GM19193 (cell line): ENCODE measurements around the gene GARRE1.
A peak's percentile ranks its signal among the peaks of the same experiment; 100 is the strongest.

ENCODE experiments used
- POLR2A ChIP-seq: IDR thresholded peaks from 4 replicates; pipeline ENCODE4 v1.6.1; 2011; ENCODE audit not compliant: insufficient read depth, insufficient read length; ENCODE audit errors: extremely low read depth

The GARRE1 gene

DNA sequence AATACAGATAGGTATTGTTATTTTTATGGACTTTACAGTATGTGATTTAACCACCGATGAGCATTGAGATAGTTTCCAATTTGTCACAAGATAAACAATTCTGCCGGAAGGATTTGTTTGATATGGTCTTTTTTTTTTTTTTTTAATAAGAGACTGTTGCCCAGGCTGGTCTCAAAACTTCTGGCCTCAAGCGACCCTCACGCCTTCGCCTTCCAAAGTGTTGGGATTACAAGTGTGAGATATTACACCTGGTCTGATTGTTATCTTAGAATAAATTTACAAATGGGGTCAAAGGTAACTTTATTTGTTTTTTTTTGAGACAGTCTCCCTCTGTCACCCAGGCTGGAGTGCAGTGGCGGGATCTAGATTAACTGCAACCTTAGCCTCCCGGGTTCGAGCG lies 1.2 kb downstream of the GARRE1 start:
- TF ChIP-seq POLR2A, result no peak

DNA sequence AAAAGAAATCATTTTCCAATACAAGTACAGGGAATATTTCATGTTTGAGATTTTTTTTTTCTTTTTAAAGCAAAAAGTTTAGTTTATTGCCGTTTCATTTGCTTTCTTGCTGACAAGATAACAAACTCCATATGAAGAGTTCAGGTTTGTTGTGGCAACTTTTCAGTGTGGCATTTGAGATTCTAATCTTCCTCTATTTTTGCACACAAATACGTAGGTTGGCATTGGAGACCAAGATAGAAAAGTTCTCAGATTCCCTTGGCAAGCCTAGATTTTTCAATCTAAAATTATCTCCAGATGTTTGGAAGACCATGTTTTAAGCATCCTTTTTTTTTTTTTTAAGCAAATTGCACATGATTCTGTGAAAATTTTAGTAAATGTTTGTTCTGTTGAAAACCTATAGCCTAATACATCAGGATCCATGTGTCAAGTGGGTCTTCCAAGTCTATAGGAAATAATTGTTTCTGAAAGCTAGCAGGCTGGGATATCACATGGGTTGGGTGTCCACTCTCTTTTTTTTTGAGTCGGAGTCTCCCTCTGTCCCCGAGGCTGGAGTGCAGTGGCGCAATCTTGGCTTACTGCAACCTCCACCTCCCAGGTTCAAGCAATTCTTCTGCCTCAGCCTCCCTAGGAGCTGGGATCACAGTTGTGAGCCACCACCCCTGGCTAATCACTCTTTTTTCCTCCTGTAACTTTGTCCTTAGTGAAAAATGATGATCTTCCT lies 2.6 kb downstream of the GARRE1 start:
- no peak for TF ChIP-seq POLR2A

DNA sequence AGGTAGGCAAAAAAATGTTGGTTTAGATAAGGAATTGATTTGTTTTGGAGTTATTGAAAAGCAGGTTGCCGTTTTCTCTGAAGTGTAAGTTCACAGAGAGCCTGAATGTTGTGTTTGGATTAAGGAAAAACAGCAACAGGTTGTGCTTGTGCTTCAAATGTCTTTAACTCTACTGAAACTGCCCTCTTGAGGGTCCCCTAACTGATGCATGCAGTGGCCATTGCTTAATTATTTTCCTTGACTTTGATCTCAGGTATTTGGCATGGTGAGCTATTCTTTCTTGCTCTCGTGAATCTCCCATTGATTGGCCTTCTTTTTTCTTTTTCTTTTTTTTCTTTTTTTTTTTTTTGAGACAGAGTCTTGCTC lies 3.2 kb downstream of the GARRE1 start:
- TF ChIP-seq POLR2A, result no peak

DNA sequence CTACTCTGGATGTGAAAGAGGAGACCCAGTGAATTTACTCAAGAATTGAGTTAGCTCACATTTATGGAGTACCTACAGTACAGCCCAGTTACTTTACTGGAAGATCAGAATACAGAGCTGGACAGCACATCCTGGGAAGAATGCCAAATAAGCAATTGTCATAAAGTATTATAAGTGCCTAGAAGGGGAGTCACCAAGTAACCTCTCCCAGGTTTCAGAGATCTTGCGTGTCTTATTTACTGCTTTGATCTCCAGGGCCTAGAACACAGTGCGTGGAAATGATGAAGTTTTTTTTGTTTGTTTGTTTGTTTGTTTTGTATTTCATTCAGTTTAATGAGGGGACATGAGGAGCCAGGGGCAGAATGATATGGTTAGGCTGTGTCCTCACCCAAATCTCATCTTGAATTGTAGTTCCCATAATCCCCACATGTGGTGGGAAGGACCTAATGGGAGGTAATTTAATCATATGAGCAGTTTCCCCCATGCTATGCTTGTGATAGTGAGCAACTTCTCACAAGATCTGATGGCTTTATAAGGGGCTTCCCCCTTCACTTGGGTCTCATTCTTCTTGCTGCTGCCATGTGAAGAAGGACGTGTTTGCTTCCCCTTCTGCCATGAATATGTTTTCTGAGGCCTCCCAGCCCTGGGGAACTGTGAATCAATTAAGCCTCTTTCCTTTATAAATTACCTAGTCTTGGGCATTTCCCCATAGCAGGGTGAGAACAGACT lies 5.2 kb downstream of the GARRE1 start:
- no peak for TF ChIP-seq POLR2A

DNA sequence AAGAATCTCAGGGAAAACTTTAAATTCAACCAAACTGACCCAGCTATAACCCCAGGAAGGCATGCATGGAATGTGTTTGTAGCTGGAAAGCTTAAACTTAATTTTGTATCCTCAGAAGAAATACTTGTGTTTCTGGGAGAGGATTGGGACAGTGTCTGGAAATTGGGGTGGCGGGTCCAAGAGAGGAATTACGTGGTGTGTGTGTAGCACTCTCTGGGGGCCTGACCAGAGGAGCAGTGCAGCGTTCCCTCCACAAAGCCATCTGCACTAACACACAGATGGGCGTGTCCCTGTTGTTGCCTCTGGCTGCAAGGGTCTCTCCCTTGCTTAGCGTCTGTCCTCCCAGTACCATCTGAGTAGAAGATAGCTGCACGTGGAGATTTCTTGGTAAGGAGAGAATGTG lies 6.4 kb downstream of the GARRE1 start:
- TF ChIP-seq POLR2A, result no peak

DNA sequence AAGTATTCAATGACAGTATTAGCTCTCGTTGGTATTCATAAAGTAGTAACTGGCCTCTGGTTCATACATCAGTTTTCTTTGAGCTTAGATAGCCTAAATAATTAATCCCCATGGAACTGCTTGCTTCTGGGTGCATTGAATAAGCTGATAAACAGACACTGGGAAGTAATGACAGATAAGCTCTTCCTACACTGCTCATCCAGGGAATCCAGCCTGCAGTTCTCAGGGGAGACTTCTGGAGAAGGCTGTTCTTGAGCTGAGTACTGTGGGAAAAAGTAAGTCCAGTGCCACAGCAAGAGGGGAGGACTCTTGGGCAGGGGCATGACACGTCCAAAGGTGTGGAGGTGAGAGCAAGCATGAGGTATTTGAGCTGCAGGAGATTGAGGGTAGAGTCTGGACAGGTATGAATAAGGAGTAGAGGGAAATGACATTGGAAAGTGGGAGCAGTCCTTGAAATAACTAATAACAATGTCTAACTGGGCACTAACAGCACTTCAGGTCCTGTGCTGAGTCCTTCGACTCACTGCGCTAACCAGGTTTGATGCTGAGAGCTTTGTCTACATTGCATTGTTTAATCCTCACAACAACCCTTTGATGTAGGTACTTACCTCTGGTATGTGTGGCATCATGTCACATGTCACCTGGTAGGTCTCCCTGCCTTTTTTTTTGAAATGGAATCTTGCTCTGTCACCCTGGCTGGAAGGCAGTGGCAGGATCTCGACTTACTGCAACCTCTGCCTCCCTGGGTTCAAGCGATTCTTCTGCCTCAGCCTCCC lies 7.2 kb downstream of the GARRE1 start:
- no peak for TF ChIP-seq POLR2A

DNA sequence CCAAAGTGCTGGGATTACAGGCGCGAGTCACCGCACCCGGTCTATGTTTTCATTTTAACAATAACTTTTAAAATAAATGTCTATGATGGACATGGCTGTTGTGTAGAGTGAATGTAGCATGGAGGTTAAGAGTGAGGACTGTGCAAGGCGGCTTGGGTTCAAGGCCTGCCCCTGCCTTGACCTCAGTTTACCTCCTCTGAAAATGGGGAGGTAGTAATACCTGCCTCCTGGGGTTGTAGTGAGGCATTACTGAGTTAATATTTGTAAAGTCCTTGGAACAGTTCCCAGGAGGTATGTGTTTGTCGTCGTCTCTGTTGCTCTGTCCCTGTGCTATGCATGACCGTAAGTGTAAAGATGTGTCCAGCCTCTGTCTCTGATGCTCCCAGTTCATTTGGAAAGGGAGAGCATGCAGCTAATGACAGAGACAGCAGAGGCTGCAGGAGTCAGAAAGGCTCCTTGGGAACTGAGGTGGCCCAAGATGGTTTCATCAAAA lies 9.4 kb downstream of the GARRE1 start:
- TF ChIP-seq POLR2A, result no peak

DNA sequence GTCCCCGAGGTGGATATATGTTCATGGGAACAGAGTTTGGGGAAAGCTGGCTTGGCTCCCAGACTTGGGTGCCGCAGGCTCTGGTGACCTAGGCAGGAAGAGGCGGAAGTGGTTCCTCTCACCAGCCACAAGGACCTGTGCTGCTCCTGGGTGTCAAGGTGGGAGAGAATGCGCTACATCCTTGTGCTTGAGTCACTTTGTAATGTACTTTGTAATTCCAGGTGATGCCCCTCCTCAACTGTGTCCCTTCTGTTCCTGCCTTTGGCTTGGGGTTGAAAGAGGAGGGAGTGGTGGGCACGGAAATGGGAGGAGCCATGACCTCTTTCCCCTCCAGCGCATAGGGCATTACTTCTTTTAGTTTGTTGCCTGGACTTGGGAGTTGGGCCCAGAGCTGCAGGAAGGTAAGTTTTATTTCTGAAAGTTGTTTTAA lies 10.9 kb downstream of the GARRE1 start:
- no peak for TF ChIP-seq POLR2A

DNA sequence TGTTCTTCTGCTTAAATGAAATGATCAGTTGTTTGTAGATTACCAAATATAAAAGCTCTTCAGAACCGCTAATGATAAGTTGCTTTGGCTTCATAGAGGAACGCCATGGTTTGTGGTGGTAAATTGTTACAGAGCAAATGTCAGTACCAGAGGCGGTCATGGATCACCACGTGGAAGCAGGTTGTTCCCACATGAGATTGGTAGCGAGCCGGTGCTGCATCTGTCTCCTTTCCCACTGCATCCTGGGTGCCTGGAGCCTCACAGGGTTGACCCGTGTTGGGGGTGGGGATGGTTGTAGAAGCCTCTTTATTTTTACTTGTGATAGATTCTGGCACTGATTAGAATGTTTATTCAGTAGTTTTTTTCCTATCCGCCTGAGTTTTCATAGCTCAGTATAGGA lies 14.7 kb downstream of the GARRE1 start:
- no peak for TF ChIP-seq POLR2A

DNA sequence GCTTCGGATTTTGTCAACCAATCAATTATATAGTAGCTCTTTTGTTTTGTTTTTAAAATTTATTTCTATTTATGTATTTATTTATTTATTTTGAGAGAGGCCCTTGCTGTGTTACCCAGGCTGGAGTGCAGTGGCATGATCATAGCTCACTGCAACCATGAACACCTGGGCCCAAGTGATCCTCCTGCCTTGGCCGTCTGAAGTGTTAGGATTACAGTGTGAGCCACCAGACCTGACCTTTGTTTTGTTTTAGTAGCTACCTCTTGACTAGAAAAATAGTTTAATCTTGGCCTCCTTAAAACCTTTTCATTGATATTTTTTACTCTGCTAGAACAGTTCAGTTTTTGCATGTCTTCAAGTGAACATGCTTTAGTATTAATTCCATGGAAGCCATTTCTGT lies 15.1 kb downstream of the GARRE1 start:
- TF ChIP-seq POLR2A, result no peak

DNA sequence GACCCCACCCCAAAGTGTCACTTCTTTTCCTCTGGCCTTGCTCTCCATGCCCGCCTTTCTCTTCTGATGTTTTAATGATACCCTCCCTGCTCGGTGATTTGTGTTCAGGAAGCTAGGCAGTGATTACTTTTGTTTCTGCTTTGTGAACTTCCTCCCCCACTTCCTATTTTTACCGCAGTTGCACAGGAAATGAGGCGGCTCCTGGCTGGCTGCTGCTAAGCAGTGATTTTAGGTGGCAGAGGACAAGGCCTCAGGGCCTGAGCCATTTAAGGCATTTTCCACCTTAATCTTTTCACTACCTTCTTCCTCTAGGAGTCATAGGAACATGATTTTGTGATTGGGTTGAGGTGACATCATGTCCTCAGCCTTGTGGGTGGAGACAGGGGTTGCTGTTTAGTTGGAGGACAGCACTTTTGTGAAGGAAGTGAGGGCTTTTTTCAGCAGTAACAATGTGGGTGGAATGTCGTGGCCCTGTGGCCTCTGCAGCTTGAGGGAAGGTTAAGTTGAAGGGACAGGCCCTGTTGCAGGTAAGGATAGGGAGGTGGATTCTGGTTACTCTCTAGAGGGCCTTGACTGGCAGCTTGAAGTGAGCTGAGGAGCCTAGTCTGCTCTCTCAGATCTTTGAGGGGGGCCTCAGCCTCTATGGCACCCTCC lies 15.7 kb downstream of the GARRE1 start:
- TF ChIP-seq POLR2A, result peak; percentile 21

DNA sequence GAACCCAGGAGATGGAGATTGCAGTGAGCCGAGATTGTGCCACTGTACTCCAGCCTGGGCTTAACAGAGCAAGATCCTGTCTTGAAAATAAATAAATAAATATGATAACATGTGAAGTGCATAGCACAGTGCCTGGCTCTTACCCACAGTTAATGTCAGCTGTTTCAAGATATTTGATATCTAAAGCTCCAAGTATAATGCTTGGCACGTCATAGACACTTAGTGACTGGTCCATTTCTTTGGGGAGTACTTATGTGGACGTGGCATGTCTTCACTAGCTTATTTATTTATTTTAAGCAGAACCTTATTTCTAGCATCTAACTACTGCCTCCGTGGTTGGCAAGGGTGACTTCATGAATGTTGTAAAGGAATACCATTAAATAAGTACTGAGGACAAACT lies 18.8 kb downstream of the GARRE1 start:
- TF ChIP-seq POLR2A, result no peak

DNA sequence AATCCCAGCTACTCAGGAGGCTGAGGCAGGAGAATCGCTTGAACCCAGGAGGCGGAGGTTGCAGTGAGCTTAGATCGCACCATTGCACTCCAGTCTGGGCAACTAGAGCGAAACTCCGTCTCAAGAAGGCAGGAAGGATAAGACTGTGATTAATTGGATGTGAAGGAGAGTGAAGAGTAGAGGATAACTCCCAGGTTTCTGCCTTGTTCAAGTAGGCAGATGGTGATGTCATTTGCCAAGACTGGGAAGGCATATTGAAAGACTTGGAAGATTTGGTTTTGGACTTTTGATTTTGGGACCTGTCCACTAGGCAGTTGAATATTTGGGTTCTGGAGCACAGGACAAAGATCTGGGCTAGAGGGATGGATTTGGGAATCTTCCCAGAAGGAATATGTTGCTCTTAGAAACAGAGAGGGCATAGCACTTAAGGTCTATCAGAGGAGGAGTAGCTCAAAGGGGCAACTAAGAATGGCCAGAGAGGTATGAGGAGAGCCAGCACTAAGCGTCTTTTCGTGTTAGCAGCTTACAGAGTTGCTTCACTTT lies 20.0 kb downstream of the GARRE1 start:
- TF ChIP-seq POLR2A, result no peak

DNA sequence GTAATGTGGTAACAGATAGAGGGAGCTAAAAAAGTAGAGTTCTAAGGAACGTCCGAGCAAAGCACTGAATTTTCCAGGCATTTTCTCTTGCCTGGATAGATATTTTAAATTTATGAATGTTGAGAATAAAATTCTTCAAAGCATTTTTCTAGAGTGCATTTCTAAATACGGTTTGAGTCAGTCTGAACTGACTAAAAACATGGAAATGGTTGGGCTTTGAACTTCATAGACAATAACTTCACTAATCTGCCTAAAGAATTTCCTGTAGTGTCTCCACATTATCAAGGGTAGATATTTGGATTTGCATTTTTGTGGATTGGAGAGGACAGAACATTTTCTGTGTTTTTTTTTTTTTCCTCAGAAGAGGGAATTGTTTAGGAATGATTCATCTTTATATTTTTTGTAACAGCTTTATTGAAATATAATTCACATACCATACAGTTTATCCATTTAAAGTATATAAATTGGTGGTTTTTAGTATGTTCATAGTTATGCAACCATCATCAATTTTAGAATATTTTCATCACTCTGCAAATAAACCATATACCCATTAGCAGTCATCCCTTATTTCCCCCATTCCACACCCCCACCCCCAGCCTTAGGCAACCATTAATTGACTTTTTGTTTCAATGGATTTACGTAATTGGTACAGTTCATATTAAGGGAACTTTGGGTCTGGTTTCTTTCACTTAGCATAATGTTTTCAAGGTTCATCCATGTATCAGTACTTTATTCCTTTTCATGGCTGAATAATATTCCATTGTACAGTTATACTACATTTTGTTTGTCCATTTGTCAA lies 20.7 kb downstream of the GARRE1 start:
- TF ChIP-seq POLR2A, result no peak
